GM23338 (cell line): ENCODE results near the gene DCTN1. TPM values are rescaled to one million over a fixed set of nuclear protein-coding genes. Genes with fewer than 3 reads are reported as not detected.

Experiments used
- ATAC-seq: fragments of 200-7000 bp; cut with Tn5 transposase; 3 replicates; pipeline ENCODE4 v1.9.1; 2020
- DNase-seq: peaks from one replicate; pipeline ENCODE4 v3.0.0-alpha.2; 2015; ENCODE audit warnings: low spot score
- H2AFZ ChIP-seq: fragments of 200-600 bp; sonication (generic); 2 replicates; pipeline ENCODE4 v1.8.0; 2016; ENCODE audit warnings: antibody characterized with exemption, mild to moderate bottlenecking, moderate library complexity
- H3F3A ChIP-seq: fragments of 200-600 bp; sonication (generic); replicated peaks from 2 replicates; pipeline ENCODE4 v1.8.0; 2017; ENCODE audit warnings: antibody characterized with exemption, mixed run types, low read depth
- H3K27ac ChIP-seq: fragments of 200-600 bp; sonication (generic); 2 replicates; pipeline ENCODE4 v1.6.1; 2016; ENCODE audit warnings: low read depth
- H3K27me3 ChIP-seq: fragments of 200-600 bp; sonication (generic); 2 replicates; pipeline ENCODE4 v1.8.0; 2016; ENCODE audit warnings: mild to moderate bottlenecking, mixed run types, moderate library complexity; ENCODE audit not compliant: insufficient read depth
- H3K36me3 ChIP-seq: fragments of 200-600 bp; sonication (generic); 2 replicates; pipeline ENCODE4 v1.8.0; 2016; ENCODE audit warnings: mild to moderate bottlenecking; ENCODE audit not compliant: insufficient read depth
- H3K4me1 ChIP-seq: fragments of 200-600 bp; sonication (generic); 2 replicates; pipeline ENCODE4 v1.8.0; 2016; ENCODE audit warnings: mild to moderate bottlenecking, moderate library complexity; ENCODE audit not compliant: insufficient read depth
- H3K4me2 ChIP-seq: fragments of 200-600 bp; sonication (generic); 2 replicates; pipeline ENCODE4 v1.7.1; 2017; ENCODE audit warnings: mixed run types
- H3K4me3 ChIP-seq: fragments of 200-600 bp; sonication (generic); 2 replicates; pipeline ENCODE4 v1.6.1; 2016; ENCODE audit warnings: mixed run types
- H3K79me2 ChIP-seq: fragments of 200-600 bp; sonication (generic); replicated peaks from 2 replicates; pipeline ENCODE4 v1.8.0; 2017; ENCODE audit warnings: mild to moderate bottlenecking; ENCODE audit not compliant: insufficient read depth
- H3K9me2 ChIP-seq: fragments of 200-600 bp; sonication (generic); 2 replicates; pipeline ENCODE4 v1.8.0; 2017; ENCODE audit not compliant: insufficient read depth
- H4K20me1 ChIP-seq: fragments of 200-600 bp; sonication (generic); replicated peaks from 2 replicates; pipeline ENCODE4 v1.8.0; 2017; ENCODE audit warnings: mild to moderate bottlenecking; ENCODE audit not compliant: insufficient read depth
- H3K27ac Mint-ChIP-seq: 2 replicates; pipeline ENCODE4 v1.8.0; 2020; ENCODE audit warnings: inconsistent platforms, mild to moderate bottlenecking, moderate library complexity, mixed read lengths
- H3K27me3 Mint-ChIP-seq: 3 replicates; pipeline ENCODE4 v1.8.0; 2022; ENCODE audit warnings: low read depth, mild to moderate bottlenecking, moderate library complexity, mixed read lengths, inconsistent platforms; ENCODE audit not compliant: insufficient read depth, poor library complexity
- H3K36me3 Mint-ChIP-seq: 3 replicates; pipeline ENCODE4 v1.8.0; 2021; ENCODE audit warnings: low read depth, mild to moderate bottlenecking, inconsistent platforms, moderate library complexity, mixed read lengths
- H3K4me1 Mint-ChIP-seq: 3 replicates; pipeline ENCODE4 v1.8.0; 2020; ENCODE audit warnings: mild to moderate bottlenecking, inconsistent platforms, mixed read lengths
- H3K4me3 Mint-ChIP-seq: 3 replicates; pipeline ENCODE4 v1.8.0; 2021; ENCODE audit warnings: moderate library complexity, mild to moderate bottlenecking, inconsistent platforms, mixed read lengths
- H3K9me3 Mint-ChIP-seq: 3 replicates; pipeline ENCODE4 v1.8.0; 2020; ENCODE audit warnings: moderate library complexity, mild to moderate bottlenecking, inconsistent platforms, mixed read lengths
- CTCF ChIP-seq, 2 experiments: fragments of 200-600 bp in 1 of 2; sonication (generic) in 1 of 2; conservative IDR thresholded peaks; 2 replicates each; pipeline versions ENCODE4 v1.5.1 to v1.6.1; 2016 to 2017; ENCODE audit warnings: antibody characterized with exemption in 2 of 2, low read depth in 2 of 2, mild to moderate bottlenecking in 2 of 2, moderate library complexity in 1 of 2
- ETS1 ChIP-seq: IDR thresholded peaks from 2 replicates; pipeline ENCODE4 v1.6.1; 2016; ENCODE audit warnings: antibody characterized with exemption
- EZH2 ChIP-seq: fragments of 200-600 bp; sonication (generic); IDR thresholded peaks from one replicate; pipeline ENCODE4 v1.8.0; 2017; ENCODE audit warnings: antibody characterized with exemption, mild to moderate bottlenecking, low read depth; ENCODE audit not compliant: unreplicated experiment
- JUNB ChIP-seq: IDR thresholded peaks from one replicate; pipeline ENCODE4 v1.6.1; 2016; ENCODE audit warnings: antibody characterized with exemption; ENCODE audit not compliant: unreplicated experiment
- NANOG ChIP-seq: IDR thresholded peaks from 2 replicates; pipeline ENCODE4 v1.6.1; 2016; ENCODE audit warnings: antibody characterized with exemption, borderline replicate concordance
- POLR2AphosphoS5 ChIP-seq: IDR thresholded peaks from 2 replicates; pipeline ENCODE4 v1.6.1; 2016; ENCODE audit warnings: antibody characterized with exemption, low read depth
- STAT1 ChIP-seq: IDR thresholded peaks from one replicate; pipeline ENCODE4 v1.6.1; 2016; ENCODE audit warnings: antibody characterized with exemption; ENCODE audit not compliant: unreplicated experiment
- ZNF114 ChIP-seq: fragments of 250-450 bp; sonication (Bioruptor Pico); IDR thresholded peaks from 2 replicates; pipeline ENCODE4 v1.5.0; 2020; ENCODE audit warnings: mild to moderate bottlenecking, moderate library complexity
- ZNF331 ChIP-seq: fragments of 250-450 bp; sonication (Bioruptor Pico); IDR thresholded peaks from 2 replicates; pipeline ENCODE4 v1.5.0; 2020; ENCODE audit warnings: low read depth, mild to moderate bottlenecking, moderate library complexity
- ZNF462 ChIP-seq: fragments of 250-450 bp; sonication (Bioruptor Pico); IDR thresholded peaks from 2 replicates; pipeline ENCODE4 v1.5.0; 2020; ENCODE audit warnings: mild to moderate bottlenecking, moderate library complexity
- polyA plus RNA-seq: library from polyadenylated mRNA; unstranded; fragments of >200 nt; fragmentation: Nextera tagmentation; extraction: Ambion mirVana; gene quantifications from 2 replicates; pipeline ENCODE4 v1.2.1, GENCODE V29; 2016
- total RNA-seq: library from RNA; depleted of rRNA; stranded (reverse); fragments of >200 nt; shearing (Covaris generic); gene quantifications from 2 replicates; pipeline ENCODE4 v1.2.3, GENCODE V29; 2014

The DCTN1 gene
- total and polyA plus RNA-seq, 2 experiments from 2014 or later = 108 to 145 TPM

GRCh38 chr2:74372674-74373073 is 7.4 kb downstream of the DCTN1 start (continued):
- no peak for TF ChIP-seq ETS1
- no peak for TF ChIP-seq ZNF462 (CRISPR knock-in tag)
- TF ChIP-seq POLR2AphosphoS5 = no peak
- TF ChIP-seq NANOG = no peak
- no peak for TF ChIP-seq ZNF114 (CRISPR knock-in tag)
- TF ChIP-seq ZNF331 = no peak

- Histone ChIP-seq H4K20me1 (peaks cover 6% of the 10 kb centered on the region), H3K9me2 (no peaks in the 10 kb centered on the region), H3K4me3 (no peak overlapping the region), H3F3A (0 out of 2 replicates have a peak, but pooled peaks cover 5% of the 10 kb centered on the region), H3K4me1 (peaks cover 19% of the 10 kb centered on the region), H3K4me2 (no peak overlapping the region), H3K36me3 (peaks cover 28% of the 10 kb centered on the region), H3K27ac (no peak overlapping the region), H3K79me2 (peaks cover 20% of the 10 kb centered on the region), H2AFZ (no peak overlapping the region), H3K27me3 (no peaks in the 10 kb centered on the region)
- DNase-seq (no peak), ATAC-seq (no peak)
- Mint-ChIP-seq H3K36me3 (peaks cover 59% of the 10 kb centered on the region), H3K9me3 (no peaks in the 10 kb centered on the region), H3K27me3 (peaks cover 3% of the 10 kb centered on the region), H3K4me3 (no peak overlapping the region), H3K4me1 (peaks cover 29% of the 10 kb centered on the region), H3K27ac (no peak overlapping the region)
- TF ChIP-seq ETS1 (no peak), NANOG (no peak), EZH2 (no peak), CTCF (conservative IDR thresholded peaks at IDR 0.05; ENCODE audit: low read depth in 2 of 2) (no peak), JUNB (no peak), STAT1 (no peak)
Observed at GRCh38 chr2:74371421-74371820, 8.7 kb downstream of the DCTN1 start.
